ENCODE measurements around the gene WDR49. TPM values are rescaled to one million over a fixed set of nuclear protein-coding genes. Genes with fewer than 3 reads are reported as not detected.

Gene WDR49
- total RNA-seq, 1 donor from 2014 or later, result 3.1 TPM

Other genes with a start within 250 kb of the WDR49 start
- gene SERPINI2, start 179.9 kb downstream of the WDR49 start, total RNA-seq (ENCODE audit: insufficient read depth, low replicate concordance), result 3.1 TPM
- gene PDCD10, start 81.0 kb upstream of the WDR49 start, total RNA-seq (ENCODE audit: insufficient read depth, low replicate concordance), result 67.2 TPM
- gene SERPINI1, start 81.8 kb upstream of the WDR49 start, total RNA-seq (ENCODE audit: insufficient read depth, low replicate concordance), result 11.6 TPM

Data from umbilical cord (tissue), 1 donor.